RWPE2 (cell line): ENCODE measurements around the gene GYPA.

Experiments used
- ATAC-seq: fragments of 200-7000 bp; cut with Tn5 transposase; 3 replicates; pipeline ENCODE4 v1.9.1; 2021; ENCODE audit warnings: low read depth
- DNase-seq: peaks from one replicate; pipeline ENCODE4 v3.0.0-alpha.2; 2020; ENCODE audit warnings: low spot score
- H3K27ac ChIP-seq: fragments of 450-650 bp; 2 replicates; pipeline ENCODE4 v1.5.1; 2017; ENCODE audit warnings: mild to moderate bottlenecking; ENCODE audit not compliant: poor library complexity, severe bottlenecking
- H3K27me3 ChIP-seq: fragments of 250-450 bp; sonication (Bioruptor Pico); 2 replicates; pipeline ENCODE4 v1.5.1; 2021; ENCODE audit warnings: mild to moderate bottlenecking, moderate library complexity; ENCODE audit not compliant: insufficient read depth, poor library complexity, severe bottlenecking
- H3K36me3 ChIP-seq: fragments of 250-450 bp; sonication (Bioruptor Pico); 2 replicates; pipeline ENCODE4 v1.5.1; 2020; ENCODE audit warnings: low read depth, mild to moderate bottlenecking, moderate library complexity
- H3K4me1 ChIP-seq: fragments of 250-450 bp; sonication (Bioruptor Pico); 2 replicates; pipeline ENCODE4 v1.5.1; 2021; ENCODE audit warnings: mild to moderate bottlenecking, moderate library complexity; ENCODE audit not compliant: insufficient read depth, poor library complexity, severe bottlenecking
- H3K4me3 ChIP-seq: fragments of 250-450 bp; sonication (Bioruptor Pico); 2 replicates; pipeline ENCODE4 v1.5.1; 2021; ENCODE audit warnings: mild to moderate bottlenecking, moderate library complexity; ENCODE audit not compliant: severe bottlenecking
- H3K9me3 ChIP-seq: fragments of 250-450 bp; sonication (Bioruptor Pico); 2 replicates; pipeline ENCODE4 v1.5.1; 2021; ENCODE audit warnings: mild to moderate bottlenecking, moderate library complexity; ENCODE audit not compliant: severe bottlenecking
- TF ChIP-seq, protein P1 (sequence below): fragments of 450-650 bp; IDR thresholded peaks from one replicate; pipeline ENCODE4 v1.5.1; 2017; ENCODE audit warnings: mild to moderate bottlenecking, moderate library complexity; ENCODE audit not compliant: poor library complexity, severe bottlenecking

GYPA gene

GRCh38 chr4:144181391-144181790, 40.9 kb upstream of the GYPA start:
- ATAC-seq, result no peak
- Histone ChIP-seq H3K9me3 (no peaks in the 10 kb centered on the region), H3K4me1 (no peaks in the 10 kb centered on the region), H3K4me3 (no peak overlapping the region), H3K27me3 (no peaks in the 10 kb centered on the region), H3K27ac (no peak overlapping the region), H3K36me3 (no peaks in the 10 kb centered on the region)
- TF ChIP-seq, protein P1, sequence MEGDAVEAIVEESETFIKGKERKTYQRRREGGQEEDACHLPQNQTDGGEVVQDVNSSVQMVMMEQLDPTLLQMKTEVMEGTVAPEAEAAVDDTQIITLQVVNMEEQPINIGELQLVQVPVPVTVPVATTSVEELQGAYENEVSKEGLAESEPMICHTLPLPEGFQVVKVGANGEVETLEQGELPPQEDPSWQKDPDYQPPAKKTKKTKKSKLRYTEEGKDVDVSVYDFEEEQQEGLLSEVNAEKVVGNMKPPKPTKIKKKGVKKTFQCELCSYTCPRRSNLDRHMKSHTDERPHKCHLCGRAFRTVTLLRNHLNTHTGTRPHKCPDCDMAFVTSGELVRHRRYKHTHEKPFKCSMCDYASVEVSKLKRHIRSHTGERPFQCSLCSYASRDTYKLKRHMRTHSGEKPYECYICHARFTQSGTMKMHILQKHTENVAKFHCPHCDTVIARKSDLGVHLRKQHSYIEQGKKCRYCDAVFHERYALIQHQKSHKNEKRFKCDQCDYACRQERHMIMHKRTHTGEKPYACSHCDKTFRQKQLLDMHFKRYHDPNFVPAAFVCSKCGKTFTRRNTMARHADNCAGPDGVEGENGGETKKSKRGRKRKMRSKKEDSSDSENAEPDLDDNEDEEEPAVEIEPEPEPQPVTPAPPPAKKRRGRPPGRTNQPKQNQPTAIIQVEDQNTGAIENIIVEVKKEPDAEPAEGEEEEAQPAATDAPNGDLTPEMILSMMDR, result no peak
- DNase-seq, result no peak

DNA sequence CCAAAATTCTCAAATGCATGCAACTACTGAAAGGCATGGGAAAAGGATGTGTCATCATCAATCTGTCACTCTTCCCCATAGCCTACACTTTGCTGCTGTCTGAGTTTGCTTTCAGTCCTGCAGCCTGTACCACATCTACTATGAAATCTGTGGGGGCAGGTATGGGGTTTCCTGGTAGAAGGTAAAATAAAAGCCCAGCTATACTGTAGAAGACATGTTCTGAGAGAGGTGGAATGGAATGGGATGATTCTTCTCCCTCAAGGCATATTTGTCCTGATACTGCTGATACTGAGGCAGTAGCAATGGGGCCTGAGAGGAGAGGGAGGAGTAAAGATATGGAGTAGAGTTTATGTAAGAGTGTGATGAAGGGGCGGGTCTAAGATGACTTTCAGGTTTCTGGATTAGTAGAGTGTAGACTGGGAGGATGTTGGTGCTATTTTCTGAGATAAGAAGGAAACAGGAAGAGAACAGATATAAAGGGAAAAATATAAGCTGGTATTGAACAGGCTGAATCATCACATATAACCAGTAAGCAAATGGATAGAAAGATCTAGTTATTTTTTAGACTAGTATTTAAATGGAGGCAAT, 38.7 kb upstream of the GYPA start:
- no peak overlapping the region for H3K27ac ChIP-seq
- ATAC-seq, result no peak
- no peaks in the 10 kb centered on the region for H3K4me1 ChIP-seq

GRCh38 chr4:144178414-144178813, 37.9 kb upstream of the GYPA start:
- no peak for DNase-seq
- H3K27ac ChIP-seq, result no peak overlapping the region

More for the DNA sequence above, 38.7 kb upstream of the GYPA start:
- H3K36me3 ChIP-seq, result no peaks in the 10 kb centered on the region
- TF ChIP-seq, protein P1, result no peak
- no peaks in the 10 kb centered on the region for H3K9me3 ChIP-seq
- DNase-seq, result no peak
- no peaks in the 10 kb centered on the region for H3K27me3 ChIP-seq
- no peak overlapping the region for H3K4me3 ChIP-seq

GRCh38 chr4:144176476-144176875, 36.0 kb upstream of the GYPA start:
- H3K9me3 ChIP-seq, result no peaks in the 10 kb centered on the region
- TF ChIP-seq, protein P1, result no peak
- no peak for DNase-seq

More at GRCh38 chr4:144178414-144178813, 37.9 kb upstream of the GYPA start:
- H3K9me3 ChIP-seq, result no peaks in the 10 kb centered on the region
- no peaks in the 10 kb centered on the region for H3K4me1 ChIP-seq
- TF ChIP-seq, protein P1, result no peak
- no peak for ATAC-seq
- no peaks in the 10 kb centered on the region for H3K27me3 ChIP-seq
- H3K36me3 ChIP-seq, result no peaks in the 10 kb centered on the region
- H3K4me3 ChIP-seq, result no peak overlapping the region

DNA sequence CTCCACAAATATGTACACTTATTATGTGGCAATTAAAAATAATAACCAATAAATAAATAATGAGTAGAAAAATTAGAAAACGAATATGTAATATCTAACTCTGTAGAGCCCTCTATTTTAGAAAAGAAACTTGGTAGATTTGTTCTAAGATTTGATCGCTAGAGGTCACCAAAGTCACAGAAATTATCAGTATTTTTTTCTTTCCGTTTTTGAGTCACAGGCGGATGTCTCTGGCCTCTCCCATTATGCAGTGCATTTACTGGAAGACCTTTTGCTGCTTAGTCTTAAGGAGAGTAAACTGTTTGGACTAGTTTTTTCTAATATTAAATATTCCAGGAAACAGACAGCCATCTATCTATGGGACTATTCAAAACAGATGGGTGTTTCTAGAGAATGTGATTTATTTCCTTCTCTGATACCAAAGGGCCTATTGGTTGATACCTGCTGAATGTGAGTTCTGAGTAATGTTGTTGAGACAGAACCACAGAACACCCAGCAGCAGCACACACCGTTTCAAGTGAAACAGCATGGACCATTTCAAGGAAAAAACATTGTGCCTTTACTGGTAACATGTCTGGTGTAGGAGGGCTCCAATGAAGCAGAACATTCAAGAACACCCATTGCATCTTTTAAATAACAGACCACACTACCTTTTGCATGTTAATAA, 34.0 kb upstream of the GYPA start:
- Histone ChIP-seq H3K27ac (no peak overlapping the region), H3K27me3 (no peaks in the 10 kb centered on the region), H3K4me1 (no peaks in the 10 kb centered on the region), H3K9me3 (no peaks in the 10 kb centered on the region), H3K36me3 (no peaks in the 10 kb centered on the region), H3K4me3 (no peak overlapping the region)
- TF ChIP-seq, protein P1, result peak; percentile 60
- DNase-seq, result no peak
- ATAC-seq, result peak; percentile 65; the same call in 2 of the 3 replicates

More at GRCh38 chr4:144176476-144176875, 36.0 kb upstream of the GYPA start:
- ATAC-seq, result no peak
- no peaks in the 10 kb centered on the region for H3K4me1 ChIP-seq
- H3K27me3 ChIP-seq, result no peaks in the 10 kb centered on the region
- H3K27ac ChIP-seq, result no peak overlapping the region
- no peak overlapping the region for H3K4me3 ChIP-seq
- H3K36me3 ChIP-seq, result no peaks in the 10 kb centered on the region
